GM12878 (cell line): Measurements from ENCODE around the gene EBF3.

Source experiments
- CHD4 ChIP-seq: fragments of 200-600 bp; sonication (generic); IDR thresholded peaks from 2 replicates; pipeline ENCODE4 v1.6.1; 2016; ENCODE audit warnings: mild to moderate bottlenecking
- ETV6 ChIP-seq, 2 experiments: fragments of 450-650 bp in 1 of 2; IDR thresholded peaks in 1 of 2; conservative IDR thresholded peaks in 1 of 2; 2 replicates each; pipeline ENCODE4 v1.6.1; 2014; ENCODE audit warnings: antibody characterized with exemption in 1 of 2, borderline replicate concordance in 1 of 2, low read depth in 1 of 2, mild to moderate bottlenecking in 1 of 2, moderate library complexity in 1 of 2
- EZH2 ChIP-seq: IDR thresholded peaks from 2 replicates; pipeline ENCODE4 v1.6.1; 2012; ENCODE audit warnings: low read depth, mild to moderate bottlenecking, control low read depth, inconsistent platforms, low read length, borderline replicate concordance; ENCODE audit not compliant: control insufficient read depth
- GABPA ChIP-seq: IDR thresholded peaks from 2 replicates; pipeline ENCODE4 v1.6.1; 2014; ENCODE audit warnings: antibody characterized with exemption, low read depth, mild to moderate bottlenecking, inconsistent platforms
- IKZF2 ChIP-seq, 2 experiments: fragments of 450-650 bp; IDR thresholded peaks; 2 replicates each; pipeline ENCODE4 v1.6.1; 2017; ENCODE audit warnings: mild to moderate bottlenecking in 2 of 2, moderate library complexity in 2 of 2
- POLR2AphosphoS2 ChIP-seq: IDR thresholded peaks from 2 replicates; pipeline ENCODE4 v1.6.1; 2011; ENCODE audit warnings: low read depth, mild to moderate bottlenecking, low read length, improper control_type of control experiment, moderate library complexity
- RELA ChIP-seq: fragments of 450-650 bp; IDR thresholded peaks from 2 replicates; pipeline ENCODE4 v1.8.0; 2014; ENCODE audit warnings: borderline replicate concordance; ENCODE audit not compliant: partially characterized antibody
- RELB ChIP-seq: fragments of 450-650 bp; IDR thresholded peaks from 2 replicates; pipeline ENCODE4 v1.6.1; 2017; ENCODE audit warnings: low read depth, mild to moderate bottlenecking, moderate library complexity
- ZNF687 ChIP-seq: fragments of 450-650 bp; IDR thresholded peaks from 2 replicates; pipeline ENCODE4 v1.6.1; 2017; ENCODE audit warnings: mild to moderate bottlenecking, moderate library complexity

DNA sequence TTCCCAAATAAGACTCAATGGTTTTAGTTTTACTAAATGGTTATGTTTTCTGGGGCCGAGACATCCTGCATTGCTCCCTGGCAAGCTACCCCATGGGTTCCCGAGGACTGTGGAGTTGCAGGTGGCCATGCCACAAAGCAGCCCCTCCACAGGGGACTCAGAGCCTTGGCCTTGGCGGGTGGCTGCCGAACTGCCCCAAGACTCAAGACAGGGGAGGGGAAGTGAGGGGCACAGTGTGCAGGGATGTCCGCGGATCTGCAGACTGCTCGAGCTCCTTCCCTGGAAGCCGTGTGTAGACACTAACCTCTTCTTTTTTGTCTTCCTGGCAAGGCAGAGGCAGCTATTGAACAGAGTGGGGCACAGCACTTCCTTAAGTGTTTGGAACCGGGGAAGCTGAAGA is 154.6 kb downstream of the EBF3 start:
- TF ChIP-seq GABPA, result no peak
- no peak for TF ChIP-seq RELB
- TF ChIP-seq ZNF687, result no peak
- TF ChIP-seq POLR2AphosphoS2, result no peak
- TF ChIP-seq CHD4, result no peak
- TF ChIP-seq IKZF2 (IDR thresholded peaks at IDR 0.05), result no peak
- TF ChIP-seq EZH2, result no peak
- no peak for TF ChIP-seq RELA
- no peak for TF ChIP-seq ETV6 (conservative IDR thresholded peaks at IDR 0.05 in 1 of 2, IDR thresholded peaks at IDR 0.05 in 1 of 2; ENCODE audit: borderline replicate concordance in 1 of 2, low read depth in 1 of 2)
